Activated T-cell treated with anti-CD3 and anti-CD28 coated beads for 4 hours (primary cell): Measurements from ENCODE around the gene WDR90.
A peak's percentile ranks its signal among the peaks of the same experiment; 100 is the strongest.

Source experiments
- DNase-seq: peaks from one replicate; pipeline ENCODE4 v3.0.0-alpha.2; 2020

Gene WDR90

DNA sequence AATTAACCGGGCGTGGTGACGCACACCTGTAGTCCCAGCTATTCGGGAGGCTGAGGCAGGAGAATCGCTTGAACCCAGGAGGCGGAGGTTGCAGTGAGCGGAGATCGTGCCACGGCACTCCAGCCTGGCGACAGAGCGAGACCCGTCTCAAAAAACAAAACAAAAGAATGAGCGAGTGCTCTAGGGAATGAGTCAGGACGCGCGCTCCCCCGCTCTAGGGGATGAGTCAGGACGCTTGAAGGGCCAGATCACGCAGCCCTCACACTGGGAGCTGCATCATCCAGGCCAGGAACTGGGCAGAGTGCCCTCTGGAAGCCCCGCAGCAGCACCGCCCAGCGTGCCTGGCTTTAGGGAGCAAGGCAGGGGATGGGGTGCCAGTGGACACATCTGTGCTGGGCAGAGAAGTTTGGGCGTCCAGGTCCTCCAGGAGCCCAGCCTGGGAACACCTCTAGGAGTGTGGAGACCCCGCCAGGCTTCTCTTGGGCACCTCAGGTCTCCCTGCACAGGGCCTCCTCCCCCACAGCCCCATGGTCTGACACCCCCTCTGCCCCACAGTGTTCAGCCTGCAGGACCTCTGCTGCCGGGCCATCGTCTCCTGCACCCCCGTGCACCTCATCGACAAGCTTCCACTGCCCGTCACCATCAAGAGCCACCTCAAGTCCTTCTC, 22.2 kb upstream of the WDR90 start:
- no peak for DNase-seq

DNA sequence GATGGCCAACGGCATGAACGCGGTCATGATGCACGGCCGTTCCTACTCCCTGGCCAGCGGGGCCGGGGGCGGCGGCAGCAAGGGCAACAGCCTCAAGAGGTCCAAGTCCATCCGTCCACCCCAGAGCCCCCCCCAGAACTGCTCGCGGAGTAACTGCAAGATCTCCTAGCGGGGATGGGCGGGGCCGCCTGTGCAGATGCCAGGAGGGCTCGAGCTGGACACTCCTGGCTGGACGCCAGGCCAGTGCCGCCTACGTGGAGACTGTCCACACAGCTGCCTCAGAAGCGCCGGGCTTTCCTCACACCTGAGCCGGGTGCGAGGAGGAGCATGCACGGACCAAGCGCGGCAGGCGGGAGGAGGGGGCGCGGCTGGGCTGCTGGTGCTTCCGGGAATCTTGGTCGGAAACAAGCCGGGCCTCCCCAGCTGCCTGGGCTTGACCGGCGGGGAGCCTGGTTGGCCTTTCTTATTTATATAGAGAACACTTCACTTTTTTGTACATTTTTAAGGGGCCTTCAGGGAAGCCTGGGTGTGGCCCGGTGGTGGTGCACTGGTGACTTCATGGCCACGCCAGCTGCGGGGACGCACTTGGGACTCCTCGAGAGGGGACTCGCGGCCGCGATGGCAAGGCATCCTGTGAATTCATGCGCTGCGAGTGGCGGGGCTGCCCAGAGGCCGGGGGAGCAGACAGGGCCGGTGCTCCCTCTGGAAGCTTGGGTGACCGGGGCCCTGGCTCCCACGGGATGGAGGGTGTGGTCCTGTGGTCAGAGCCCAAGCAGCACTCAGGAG, 21.5 kb upstream of the WDR90 start:
- no peak for DNase-seq

DNA sequence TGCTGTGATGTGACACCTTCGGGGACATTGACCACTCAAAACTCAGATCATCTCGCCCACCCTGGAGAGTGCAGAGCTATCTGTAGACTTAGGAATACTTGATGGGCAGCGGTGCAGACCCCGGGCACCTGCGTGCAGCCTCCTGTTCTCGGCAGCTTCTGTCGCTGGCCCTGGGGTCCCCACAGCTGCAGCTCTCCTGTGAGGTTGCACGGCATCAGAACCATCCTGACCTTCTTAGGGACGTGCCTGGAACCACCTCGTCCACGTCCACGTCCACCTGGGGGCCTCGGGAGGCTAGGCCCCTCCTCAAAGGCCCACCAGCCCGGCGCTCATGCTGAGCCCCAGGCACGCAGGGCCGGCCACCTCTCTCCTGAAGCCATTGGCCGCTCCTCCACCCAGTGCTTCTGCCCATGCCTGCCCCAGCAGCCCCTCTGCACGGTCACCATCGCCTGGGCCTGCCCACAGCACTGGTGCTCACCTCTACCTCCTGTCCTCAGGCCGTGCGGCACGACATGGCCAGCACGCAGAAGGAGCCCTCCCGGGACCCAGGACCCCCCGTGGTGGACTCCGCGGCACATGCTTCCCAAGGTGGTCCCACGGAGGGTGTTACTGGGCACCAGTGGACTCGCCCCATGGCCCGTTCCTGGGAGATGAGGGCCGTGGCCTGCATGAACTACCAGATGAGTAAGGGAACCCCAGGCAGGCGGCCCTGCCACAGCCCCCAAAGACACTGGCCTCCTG, 20.7 kb upstream of the WDR90 start:
- DNase-seq = no peak

DNA sequence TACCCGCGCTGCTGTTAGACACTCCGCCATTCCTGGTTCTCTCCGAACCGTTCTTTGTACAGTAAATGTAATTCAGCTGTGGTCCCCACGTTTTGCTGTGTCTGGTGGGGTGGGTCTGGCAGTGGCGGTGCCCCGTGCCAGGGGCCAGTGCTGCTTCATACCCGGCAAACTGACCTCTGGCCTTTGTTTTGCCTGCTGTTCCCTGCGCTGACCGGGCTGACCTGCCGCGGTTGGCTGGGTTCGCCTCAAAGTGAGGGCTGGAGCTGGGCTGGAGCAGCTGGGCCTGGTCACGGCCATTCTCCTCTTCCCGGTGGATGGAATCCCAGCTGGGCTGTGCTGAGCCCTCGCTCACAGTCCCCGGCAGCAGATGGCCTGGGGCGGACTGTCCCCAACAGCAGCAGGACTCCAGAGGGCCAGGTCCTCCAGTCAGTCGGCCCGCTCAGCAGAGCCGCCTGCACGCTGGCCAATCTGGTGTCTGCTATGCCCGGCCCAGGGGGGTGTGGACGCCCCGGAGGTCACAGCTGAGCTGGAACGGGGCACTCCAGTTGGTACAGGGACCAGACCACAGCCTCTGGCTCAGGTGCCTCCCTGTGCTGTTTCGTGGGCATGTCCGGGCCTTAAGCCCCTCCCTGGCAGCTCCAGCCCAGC, 19.9 kb upstream of the WDR90 start:
- DNase-seq = no peak

DNA sequence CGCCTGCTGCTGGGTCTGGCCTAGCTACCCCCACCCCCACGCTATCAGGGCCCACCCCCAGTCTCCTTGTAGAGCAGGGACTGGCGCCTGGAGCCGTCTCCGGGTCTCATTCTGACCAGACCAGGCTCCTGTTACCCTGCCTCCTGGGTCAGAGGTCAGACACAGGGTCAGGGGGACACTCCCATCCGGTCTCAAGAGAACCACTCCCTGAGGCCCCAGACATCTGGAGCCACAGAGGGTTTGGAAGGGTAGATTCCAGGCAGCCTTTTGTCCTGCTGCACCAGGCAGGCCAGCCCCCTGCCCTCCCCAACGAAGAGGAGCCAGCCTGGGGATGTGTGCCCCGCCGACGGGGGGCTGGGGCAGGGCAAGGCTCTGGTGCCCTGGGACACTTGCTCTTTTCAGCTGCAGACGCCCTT, 19.3 kb upstream of the WDR90 start:
- no peak for DNase-seq

DNA sequence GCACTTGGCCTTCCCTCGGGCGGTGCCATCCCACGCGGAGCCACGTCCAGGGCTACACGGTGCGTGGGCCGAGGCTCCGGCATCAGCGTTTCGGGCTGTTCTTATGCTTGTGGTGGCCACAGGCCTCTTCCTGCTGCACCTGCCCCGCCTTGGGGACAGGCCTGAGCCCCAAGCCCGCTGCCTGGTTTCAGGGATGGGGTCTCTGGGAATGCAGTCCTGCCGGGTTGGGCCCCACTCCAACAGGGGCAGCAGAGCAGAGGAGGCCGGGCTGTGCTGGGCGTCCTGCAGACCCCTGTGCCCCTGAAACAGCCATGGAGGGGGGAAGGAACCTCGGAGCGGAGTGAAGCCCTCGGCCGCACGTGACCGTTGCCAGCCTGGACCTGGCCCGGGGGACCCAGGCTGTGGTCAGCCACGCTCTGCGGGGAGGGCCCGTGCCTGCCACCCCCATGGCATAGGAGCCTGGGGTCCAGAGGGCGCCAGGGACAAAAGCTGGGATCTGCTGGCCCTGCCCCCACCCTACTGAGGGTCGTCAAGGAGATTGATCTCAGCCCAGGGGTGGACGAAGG, 18.8 kb upstream of the WDR90 start:
- DNase-seq = no peak

DNA sequence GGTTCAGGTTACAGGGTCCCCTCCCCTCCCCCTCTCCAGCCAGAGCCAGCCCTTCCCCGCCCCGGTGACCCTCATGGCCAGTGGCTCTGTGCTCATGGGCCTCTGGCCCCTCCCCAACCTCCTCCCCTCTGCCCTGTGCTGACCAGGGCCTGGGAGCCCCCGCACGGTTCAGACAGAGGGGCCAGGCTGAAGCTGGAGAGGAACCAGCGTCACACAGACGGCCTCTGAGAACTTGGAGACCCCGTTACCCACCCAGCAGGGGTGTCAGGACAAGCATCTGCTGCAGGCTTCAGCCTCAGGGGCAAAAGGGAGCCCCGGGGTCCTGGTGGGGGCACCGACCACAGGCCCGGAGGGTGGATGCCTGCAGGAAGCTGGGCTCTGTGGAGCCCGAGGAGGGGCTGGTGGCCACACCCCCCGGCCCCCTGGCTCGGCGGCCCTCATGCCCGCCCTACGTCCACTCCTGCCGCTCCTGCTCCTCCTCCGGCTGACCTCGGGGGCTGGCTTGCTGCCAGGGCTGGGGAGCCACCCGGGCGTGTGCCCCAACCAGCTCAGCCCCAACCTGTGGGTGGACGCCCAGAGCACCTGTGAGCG, 18.3 kb upstream of the WDR90 start, which contains the start of gene WFIKKN1:
TSS of gene WFIKKN1 (plus strand) at position 171 of the 591 bp plus-strand sequence. CDS start at position 440, 269 bp downstream.
- DNase-seq = no peak

DNA sequence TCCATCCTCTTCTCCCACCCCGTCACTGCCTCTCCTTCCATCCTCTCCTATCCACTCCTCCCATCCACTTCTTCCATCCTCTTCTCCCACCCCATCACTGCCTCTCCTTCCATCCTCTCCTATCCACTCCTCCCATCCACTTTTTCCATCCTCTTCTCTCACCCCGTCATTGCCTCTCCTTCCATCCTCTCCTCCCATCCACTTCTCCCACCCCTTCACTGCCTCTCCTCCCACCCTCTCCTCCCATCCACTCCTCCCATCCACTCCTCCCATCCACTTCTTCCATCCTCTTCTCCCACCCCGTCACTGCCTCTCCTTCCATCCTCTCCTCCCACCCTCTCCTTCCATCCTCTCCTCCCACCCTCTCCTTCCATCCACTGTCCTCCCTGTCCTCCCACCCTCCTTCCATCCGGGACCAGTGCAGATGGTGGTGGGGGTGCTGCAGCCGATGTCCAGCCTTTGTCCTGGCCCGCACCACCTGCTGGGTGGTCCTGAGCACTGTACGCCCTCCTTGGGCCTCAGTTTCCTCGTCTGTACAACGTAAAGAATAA, 17.3 kb upstream of the WDR90 start:
- DNase-seq = no peak

DNA sequence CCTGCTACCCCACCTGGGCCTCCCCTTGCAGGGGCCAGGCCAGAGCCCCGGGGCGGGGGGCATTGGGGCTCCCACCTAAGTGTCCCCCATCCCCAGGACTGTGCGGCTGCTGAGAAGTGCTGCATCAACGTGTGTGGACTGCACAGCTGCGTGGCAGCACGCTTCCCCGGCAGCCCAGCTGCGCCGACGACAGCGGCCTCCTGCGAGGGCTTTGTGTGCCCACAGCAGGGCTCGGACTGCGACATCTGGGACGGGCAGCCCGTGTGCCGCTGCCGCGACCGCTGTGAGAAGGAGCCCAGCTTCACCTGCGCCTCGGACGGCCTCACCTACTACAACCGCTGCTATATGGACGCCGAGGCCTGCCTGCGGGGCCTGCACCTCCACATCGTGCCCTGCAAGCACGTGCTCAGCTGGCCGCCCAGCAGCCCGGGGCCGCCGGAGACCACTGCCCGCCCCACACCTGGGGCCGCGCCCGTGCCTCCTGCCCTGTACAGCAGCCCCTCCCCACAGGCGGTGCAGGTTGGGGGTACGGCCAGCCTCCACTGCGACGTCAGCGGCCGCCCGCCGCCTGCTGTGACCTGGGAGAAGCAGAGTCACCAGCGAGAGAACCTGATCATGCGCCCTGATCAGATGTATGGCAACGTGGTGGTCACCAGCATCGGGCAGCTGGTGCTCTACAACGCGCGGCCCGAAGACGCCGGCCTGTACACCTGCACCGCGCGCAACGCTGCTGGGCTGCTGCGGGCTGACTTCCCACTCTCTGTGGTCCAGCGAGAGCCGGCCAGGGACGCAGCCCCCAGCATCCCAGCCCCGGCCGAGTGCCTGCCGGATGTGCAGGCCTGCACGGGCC, 16.5 kb upstream of the WDR90 start:
- DNase-seq = no peak

DNA sequence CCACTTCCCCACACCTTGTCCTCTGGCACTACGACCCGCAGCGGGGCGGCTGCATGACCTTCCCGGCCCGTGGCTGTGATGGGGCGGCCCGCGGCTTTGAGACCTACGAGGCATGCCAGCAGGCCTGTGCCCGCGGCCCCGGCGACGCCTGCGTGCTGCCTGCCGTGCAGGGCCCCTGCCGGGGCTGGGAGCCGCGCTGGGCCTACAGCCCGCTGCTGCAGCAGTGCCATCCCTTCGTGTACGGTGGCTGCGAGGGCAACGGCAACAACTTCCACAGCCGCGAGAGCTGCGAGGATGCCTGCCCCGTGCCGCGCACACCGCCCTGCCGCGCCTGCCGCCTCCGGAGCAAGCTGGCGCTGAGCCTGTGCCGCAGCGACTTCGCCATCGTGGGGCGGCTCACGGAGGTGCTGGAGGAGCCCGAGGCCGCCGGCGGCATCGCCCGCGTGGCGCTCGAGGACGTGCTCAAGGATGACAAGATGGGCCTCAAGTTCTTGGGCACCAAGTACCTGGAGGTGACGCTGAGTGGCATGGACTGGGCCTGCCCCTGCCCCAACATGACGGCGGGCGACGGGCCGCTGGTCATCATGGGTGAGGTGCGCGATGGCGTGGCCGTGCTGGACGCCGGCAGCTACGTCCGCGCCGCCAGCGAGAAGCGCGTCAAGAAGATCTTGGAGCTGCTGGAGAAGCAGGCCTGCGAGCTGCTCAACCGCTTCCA, 15.7 kb upstream of the WDR90 start:
- no peak for DNase-seq

DNA sequence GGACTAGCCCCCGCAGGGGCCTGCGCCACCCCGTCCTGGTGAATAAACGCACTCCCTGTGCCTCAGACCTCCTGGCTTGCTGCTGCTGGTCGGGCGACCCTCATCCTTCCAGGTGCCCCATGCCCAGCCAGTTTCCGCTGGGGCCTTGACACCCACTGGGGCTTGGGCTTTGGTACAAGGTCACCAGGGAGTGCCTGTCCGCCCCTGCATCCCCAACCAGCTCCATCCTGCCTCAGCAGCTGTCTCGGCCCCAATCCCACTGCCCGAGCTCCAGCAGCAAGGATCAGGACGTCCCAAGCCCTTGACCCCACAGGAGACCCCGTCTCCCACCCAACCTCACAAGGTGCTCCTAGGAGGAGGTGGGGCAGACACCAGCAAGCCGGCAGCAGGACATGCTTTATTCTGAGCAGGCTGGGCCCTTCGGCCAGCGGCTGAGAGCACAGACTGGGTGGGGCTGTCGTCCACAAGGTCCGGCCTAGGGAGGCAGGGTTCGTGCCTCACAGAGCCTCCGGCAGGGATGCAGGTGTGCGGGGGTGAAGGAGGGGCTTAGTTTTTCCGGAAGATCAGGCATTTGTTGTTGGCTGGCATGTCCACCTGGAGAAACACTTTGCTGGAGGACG, 15.0 kb upstream of the WDR90 start:
- no peak for DNase-seq

DNA sequence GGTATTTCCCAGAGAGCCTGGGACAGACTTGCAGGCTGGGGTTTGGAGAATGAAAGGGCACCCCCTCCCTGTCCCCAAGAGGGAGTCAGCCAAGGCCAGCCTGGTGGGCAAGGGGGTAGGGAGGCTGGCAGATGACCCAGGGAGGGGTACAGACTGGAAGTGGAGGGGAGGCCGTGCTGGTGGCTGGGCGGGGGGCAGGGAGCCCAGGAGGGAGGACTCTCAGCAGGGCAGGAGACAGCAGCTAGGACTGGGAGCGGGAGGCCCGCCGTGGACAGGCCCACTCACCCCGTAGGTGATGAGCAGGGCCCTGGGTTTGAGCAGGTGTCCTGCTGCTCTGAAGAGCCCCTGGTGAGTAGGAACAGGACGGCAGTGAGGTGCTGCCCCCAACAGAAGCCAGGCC, 14.2 kb upstream of the WDR90 start:
- DNase-seq = no peak

DNA sequence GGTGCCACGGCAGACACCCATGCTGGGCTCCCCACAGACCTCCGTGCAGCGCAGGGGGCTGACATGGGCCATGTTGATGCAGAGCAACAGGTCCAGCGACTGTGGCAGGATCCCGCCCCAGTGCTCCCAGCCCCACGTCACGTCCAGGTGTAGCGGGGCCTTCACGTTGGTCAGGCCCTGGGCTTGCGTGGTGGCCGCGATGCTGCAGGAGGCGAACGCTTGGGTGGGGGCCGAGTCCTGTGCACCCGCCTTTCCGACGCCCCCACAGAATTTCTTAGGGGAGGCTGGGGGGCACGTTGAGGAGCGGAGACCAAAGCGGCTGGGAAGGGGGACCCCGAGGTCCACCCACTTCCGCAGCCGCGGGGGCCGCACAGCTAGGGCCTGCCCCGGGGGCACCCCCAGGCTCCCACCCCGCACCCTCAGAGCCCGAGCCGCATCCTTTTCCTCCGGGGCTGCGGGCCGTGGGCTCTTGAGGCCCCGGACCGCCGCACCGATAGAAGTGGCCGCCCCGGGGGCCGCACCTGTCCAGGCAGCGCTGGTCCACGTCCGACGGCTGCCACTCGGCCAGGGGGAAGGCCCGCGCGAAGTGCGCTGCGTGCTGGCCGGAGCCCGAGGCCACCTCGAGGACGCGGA, 13.5 kb upstream of the WDR90 start:
- no peak for DNase-seq

DNA sequence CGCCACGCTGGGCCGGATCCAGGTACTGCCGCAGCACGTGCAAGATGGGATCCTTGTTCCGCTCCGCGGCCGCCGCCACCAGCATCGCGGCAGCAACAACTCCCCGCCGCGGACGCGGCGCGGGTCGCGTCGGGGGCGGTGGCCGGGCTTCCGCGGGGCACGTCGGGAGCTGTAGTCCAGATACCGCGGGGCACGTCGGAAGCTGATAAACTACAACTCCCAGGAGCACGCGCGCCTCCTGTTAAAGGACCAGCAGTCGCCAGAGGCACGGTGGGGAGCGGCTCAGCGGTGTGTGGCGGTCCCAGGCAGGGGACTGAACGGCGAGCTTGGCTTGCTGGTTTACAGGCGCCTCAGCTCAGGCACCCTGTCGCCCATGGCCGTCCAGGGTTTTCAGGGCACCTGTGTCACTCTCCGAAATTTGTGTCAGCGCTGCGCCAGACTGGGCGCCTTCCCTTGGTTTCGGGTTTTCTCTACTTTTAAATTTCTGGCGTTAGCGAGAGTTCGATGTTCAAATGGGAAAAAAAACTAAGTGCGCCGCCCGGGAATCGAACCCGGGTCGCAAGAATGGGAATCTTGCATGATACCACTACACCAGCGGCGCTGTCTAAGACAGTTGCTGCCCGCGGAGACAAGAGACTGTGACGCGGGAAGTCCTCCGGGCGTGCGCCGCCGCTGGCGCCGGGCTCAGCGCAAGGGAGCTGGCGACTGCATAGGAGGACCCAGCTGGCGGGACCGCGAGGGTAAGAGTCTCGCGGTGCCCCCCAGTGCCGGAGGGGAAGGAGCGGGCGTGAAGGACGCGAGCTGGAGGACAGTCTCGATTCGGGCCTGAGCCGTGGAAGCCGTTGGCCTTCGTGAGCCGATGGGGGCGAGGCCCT, 12.7 kb upstream of the WDR90 start, which contains the start of gene METTL26:
TSS of gene METTL26 (minus strand) at position 100 of the 875 bp plus-strand sequence. CDS start at position 85, 15 bp downstream.
- peak; percentile 90 for DNase-seq

DNA sequence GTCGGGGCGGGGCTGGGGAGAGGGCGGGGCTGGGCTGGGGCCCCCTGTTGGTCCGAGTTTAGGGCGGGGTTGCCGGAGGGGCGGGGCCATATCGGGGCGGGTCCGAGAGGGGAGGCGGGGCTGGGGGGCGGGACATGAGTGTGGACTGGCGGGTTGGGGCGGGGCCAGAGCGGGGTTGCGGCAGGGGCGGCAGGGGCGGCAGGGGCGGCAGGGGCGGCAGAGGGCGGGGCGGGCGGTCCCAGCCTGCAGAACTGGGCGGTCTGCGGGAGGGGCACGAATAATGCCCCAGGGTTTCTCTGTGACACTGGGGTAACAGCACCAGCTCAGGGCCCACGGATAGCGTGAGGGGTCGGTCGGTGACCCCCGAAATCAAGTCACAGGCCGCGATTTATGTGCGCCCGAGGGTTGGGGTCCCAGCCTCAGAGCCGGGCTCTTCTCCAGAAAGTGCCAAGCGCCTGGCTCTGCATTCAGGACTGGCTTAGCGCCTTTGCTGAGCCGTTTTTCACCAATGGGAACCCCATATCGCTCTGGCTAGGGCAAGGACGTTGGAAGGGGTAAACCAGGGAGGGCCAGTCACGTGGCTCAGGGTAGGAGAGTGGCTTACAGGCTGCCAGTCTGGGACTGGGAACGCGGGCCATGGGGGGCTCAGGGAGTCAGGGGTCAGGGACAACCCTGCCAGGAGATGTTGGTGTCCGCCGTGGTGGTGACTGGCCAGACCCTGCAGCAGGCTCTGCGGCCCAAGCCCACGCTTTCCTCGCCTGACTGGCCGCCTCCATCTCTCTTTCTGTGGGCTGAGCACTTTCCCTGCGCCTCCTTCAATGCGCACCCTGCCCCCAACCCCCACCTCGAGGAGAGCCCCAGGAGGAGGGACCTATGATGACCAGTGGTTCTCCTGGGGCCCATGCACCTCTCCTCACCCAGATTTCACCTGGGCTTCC, 11.8 kb upstream of the WDR90 start:
- peak; percentile 84 for DNase-seq

DNA sequence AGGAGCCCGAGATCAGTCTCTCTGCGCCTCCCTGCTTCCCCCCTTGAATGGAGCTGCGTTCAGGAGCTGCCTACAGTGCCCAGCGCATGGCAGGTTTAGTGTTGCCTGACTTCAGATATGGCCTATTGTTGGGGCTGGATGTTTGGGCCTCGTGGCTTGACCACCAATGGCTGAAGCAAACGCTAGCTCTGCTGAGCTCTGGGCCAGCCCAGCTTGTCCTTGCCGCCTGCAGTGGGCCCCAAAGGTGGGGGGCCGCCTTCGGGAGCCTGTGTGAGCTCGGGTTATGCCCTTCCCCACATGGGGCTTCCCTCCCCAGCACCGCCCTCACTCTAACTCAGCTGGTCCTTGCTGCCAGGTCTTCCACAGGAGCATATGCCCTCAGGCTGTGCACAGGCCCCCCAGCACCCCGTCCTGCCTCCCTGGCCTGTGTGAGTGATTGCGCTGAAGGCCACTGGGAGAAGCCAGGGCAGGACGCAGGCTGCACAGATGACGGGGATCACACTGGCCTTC, 11.1 kb upstream of the WDR90 start:
- no peak for DNase-seq

DNA sequence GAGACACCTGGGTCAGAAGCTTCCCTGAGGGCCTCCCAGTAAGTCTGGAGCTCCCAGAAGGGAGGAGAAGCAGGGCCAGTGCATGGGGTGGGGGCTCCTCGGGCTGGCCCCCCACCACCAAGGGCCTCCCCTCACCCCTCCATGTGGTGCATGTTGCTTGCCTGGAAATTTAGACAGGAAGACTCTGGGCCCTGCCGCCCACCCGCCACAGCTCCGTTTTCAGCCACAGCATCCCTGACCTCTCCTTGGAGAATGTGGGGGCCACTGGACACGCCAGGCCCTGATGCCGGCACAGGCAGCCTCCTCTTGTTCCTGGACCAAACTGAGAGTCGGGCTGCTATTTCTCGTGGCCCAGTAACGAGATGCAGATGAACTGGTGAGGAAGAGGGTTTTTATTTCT, 10.3 kb upstream of the WDR90 start:
- no peak for DNase-seq
